ENCODE data around the gene COPZ2.
A peak's percentile ranks its signal among the peaks of the same experiment; 100 is the strongest.
"Not testable (repeated sequence)": the region's sequence is repeated elsewhere in the genome, so short reads cannot be mapped to it uniquely, and the experiment has no call there.

The COPZ2 gene

GRCh38 chr17:48027322-48027981 lies 10.1 kb downstream of the COPZ2 start:
- no peak for ATAC-seq
- Mint-ChIP-seq H3K27ac (no peak overlapping the region), H3K36me3 (no peaks in the 10 kb centered on the region), H3K9me3 (no peaks in the 10 kb centered on the region), H3K27me3 (peaks cover 10% of the 10 kb centered on the region), H3K4me3 (no peak overlapping the region), H3K4me1 (peaks cover 45% of the 10 kb centered on the region)

GRCh38 chr17:48026502-48027321 lies 10.9 kb downstream of the COPZ2 start:
- Mint-ChIP-seq H3K4me3 (no peak overlapping the region), H3K27ac (no peak overlapping the region), H3K36me3 (no peaks in the 10 kb centered on the region), H3K9me3 (no peaks in the 10 kb centered on the region), H3K4me1 (peaks cover 45% of the 10 kb centered on the region), H3K27me3 (peaks cover 11% of the 10 kb centered on the region)
- ATAC-seq: peak; percentile 54

GRCh38 chr17:48025904-48026501 lies 11.6 kb downstream of the COPZ2 start:
- H3K36me3 Mint-ChIP-seq: no peaks in the 10 kb centered on the region
- H3K27ac Mint-ChIP-seq: no peak overlapping the region
- peaks cover 11% of the 10 kb centered on the region for H3K27me3 Mint-ChIP-seq
- peaks cover 45% of the 10 kb centered on the region for H3K4me1 Mint-ChIP-seq
- no peak for ATAC-seq
- H3K9me3 Mint-ChIP-seq: no peaks in the 10 kb centered on the region
- H3K4me3 Mint-ChIP-seq: peak overlapping the region; percentile 85

GRCh38 chr17:48025040-48025903 lies 12.3 kb downstream of the COPZ2 start:
- Mint-ChIP-seq H3K4me1 (peaks cover 45% of the 10 kb centered on the region), H3K4me3 (peak overlapping the region; percentile 85), H3K27me3 (peaks cover 11% of the 10 kb centered on the region), H3K27ac (peak overlapping the region; percentile 77), H3K36me3 (no peaks in the 10 kb centered on the region), H3K9me3 (no peaks in the 10 kb centered on the region)
- peak; percentile 95 for ATAC-seq

- Mint-ChIP-seq H3K36me3 (no peaks in the 10 kb centered on the region), H3K9me3 (no peaks in the 10 kb centered on the region), H3K4me1 (peaks cover 45% of the 10 kb centered on the region), H3K27ac (peak overlapping the region; percentile 77), H3K27me3 (peaks cover 11% of the 10 kb centered on the region), H3K4me3 (peak overlapping the region; percentile 85)
- ATAC-seq: peak; percentile 25
Observed at GRCh38 chr17:48024149-48025039, 13.2 kb downstream of the COPZ2 start.

GRCh38 chr17:48023400-48024148 lies 14.0 kb downstream of the COPZ2 start:
- peak overlapping the region; percentile 82 for H3K4me3 Mint-ChIP-seq
- peak; percentile 3 for ATAC-seq
- peaks cover 11% of the 10 kb centered on the region for H3K27me3 Mint-ChIP-seq
- H3K9me3 Mint-ChIP-seq: no peaks in the 10 kb centered on the region
- peak overlapping the region; percentile 77 for H3K27ac Mint-ChIP-seq
- no peaks in the 10 kb centered on the region for H3K36me3 Mint-ChIP-seq
- H3K4me1 Mint-ChIP-seq: peaks cover 45% of the 10 kb centered on the region

GRCh38 chr17:48022901-48023300 lies 14.7 kb downstream of the COPZ2 start:
- H3K4me3 Mint-ChIP-seq: no peak overlapping the region
- H3K27me3 Mint-ChIP-seq: peaks cover 11% of the 10 kb centered on the region
- no peaks in the 10 kb centered on the region for H3K9me3 Mint-ChIP-seq
- peaks cover 50% of the 10 kb centered on the region for H3K4me1 Mint-ChIP-seq
- no peaks in the 10 kb centered on the region for H3K36me3 Mint-ChIP-seq
- ATAC-seq: no peak
- H3K27ac Mint-ChIP-seq: no peak overlapping the region

- no peak for ATAC-seq
- no peak overlapping the region for H3K27ac Mint-ChIP-seq
Observed at GRCh38 chr17:48021934-48022333, 15.7 kb downstream of the COPZ2 start.

GRCh38 chr17:48017817-48018158 lies 19.8 kb downstream of the COPZ2 start:
- H3K4me1 Mint-ChIP-seq: peaks cover 14% of the 10 kb centered on the region
- not testable (repeated sequence) for ATAC-seq, H3K36me3 Mint-ChIP-seq, H3K9me3 Mint-ChIP-seq
- peak overlapping the region; percentile 66 for H3K27ac Mint-ChIP-seq
- peak overlapping the region; percentile 13 for H3K4me3 Mint-ChIP-seq
- peaks cover 13% of the 10 kb centered on the region for H3K27me3 Mint-ChIP-seq

More at GRCh38 chr17:48021934-48022333, 15.7 kb downstream of the COPZ2 start:
- H3K36me3 Mint-ChIP-seq: no peaks in the 10 kb centered on the region
- no peak overlapping the region for H3K4me3 Mint-ChIP-seq
- peaks cover 11% of the 10 kb centered on the region for H3K27me3 Mint-ChIP-seq
- peaks cover 53% of the 10 kb centered on the region for H3K4me1 Mint-ChIP-seq
- no peaks in the 10 kb centered on the region for H3K9me3 Mint-ChIP-seq

GRCh38 chr17:48016112-48016511 lies 21.5 kb downstream of the COPZ2 start:
- Mint-ChIP-seq H3K27ac (no peak overlapping the region), H3K27me3 (peaks cover 9% of the 10 kb centered on the region), H3K4me3 (no peak overlapping the region), H3K4me1 (peaks cover 22% of the 10 kb centered on the region), H3K9me3 (no peaks in the 10 kb centered on the region), H3K36me3 (no peaks in the 10 kb centered on the region)
- no peak for ATAC-seq

- no peaks in the 10 kb centered on the region for H3K36me3 Mint-ChIP-seq
- no peak for ATAC-seq
- no peak overlapping the region for H3K4me3 Mint-ChIP-seq
- peak overlapping the region; percentile 2 for H3K27ac Mint-ChIP-seq
- no peaks in the 10 kb centered on the region for H3K9me3 Mint-ChIP-seq
- peaks cover 23% of the 10 kb centered on the region for H3K4me1 Mint-ChIP-seq
- peaks cover 16% of the 10 kb centered on the region for H3K27me3 Mint-ChIP-seq
Observed at GRCh38 chr17:48014595-48015111, 22.9 kb downstream of the COPZ2 start.

- Mint-ChIP-seq H3K27me3 (peaks cover 20% of the 10 kb centered on the region), H3K4me3 (no peak overlapping the region), H3K4me1 (peaks cover 23% of the 10 kb centered on the region), H3K27ac (peak overlapping the region; percentile 2), H3K36me3 (no peaks in the 10 kb centered on the region), H3K9me3 (no peaks in the 10 kb centered on the region)
- ATAC-seq: no peak
Observed at GRCh38 chr17:48013876-48014594, 23.6 kb downstream of the COPZ2 start.

GRCh38 chr17:48012654-48013053 lies 24.9 kb downstream of the COPZ2 start:
- H3K36me3 Mint-ChIP-seq: no peaks in the 10 kb centered on the region
- peaks cover 16% of the 10 kb centered on the region for H3K4me1 Mint-ChIP-seq
- peaks cover 20% of the 10 kb centered on the region for H3K27me3 Mint-ChIP-seq
- H3K4me3 Mint-ChIP-seq: peak overlapping the region; percentile 81
- no peak for ATAC-seq
- H3K9me3 Mint-ChIP-seq: no peaks in the 10 kb centered on the region
- H3K27ac Mint-ChIP-seq: no peak overlapping the region

All from stimulated activated memory B cell treated with anti-CD40 and anti-IgM and Interleukin-4, amounts not matched to agents 10 μg/mL and 1 μg/mL and 100 μg/mL, for 72 hours (primary cell).